Thoracic aorta (tissue), 2 donors: ENCODE data around the gene ING3. TPM values are rescaled to one million over a fixed set of nuclear protein-coding genes. Genes with fewer than 3 reads are reported as not detected.

ENCODE experiments used
- ATAC-seq: fragments of 150-250 bp; one replicate; pipeline ENCODE4 v1.8.0; 2017; ENCODE audit warnings: low read depth; ENCODE audit not compliant: insufficient number of reproducible peaks, low FRiP score
- DNase-seq: peaks from one replicate; pipeline ENCODE4 v3.0.0-alpha.2; 2020; ENCODE audit warnings: low spot score
- H3K27ac ChIP-seq, 2 donors: fragments of 200-600 bp; sonication (generic); 1 replicate in 1 of 2; 2 replicates in 1 of 2; pipeline ENCODE4 v1.5.1; 2016; ENCODE audit warnings: mild to moderate bottlenecking in 2 of 2, moderate library complexity in 2 of 2
- H3K27me3 ChIP-seq: fragments of 200-600 bp; sonication (generic); replicated peaks from 2 replicates; pipeline ENCODE4 v1.6.0; 2016; ENCODE audit warnings: mild to moderate bottlenecking; ENCODE audit not compliant: insufficient read depth
- H3K36me3 ChIP-seq: fragments of 200-600 bp; sonication (generic); one replicate; pipeline ENCODE4 v1.5.1; 2016
- H3K4me1 ChIP-seq, 2 donors: fragments of 200-600 bp; sonication (generic); 1 replicate in 1 of 2; 2 replicates in 1 of 2; pipeline versions ENCODE4 v1.5.1 to v1.6.0; 2016; ENCODE audit warnings: low read depth in 2 of 2, mild to moderate bottlenecking in 1 of 2; ENCODE audit not compliant: control insufficient read depth in 1 of 2
- H3K4me3 ChIP-seq: fragments of 200-600 bp; sonication (generic); 2 replicates; pipeline ENCODE4 v1.5.1; 2016; ENCODE audit warnings: mild to moderate bottlenecking
- H3K9me3 ChIP-seq: fragments of 200-600 bp; sonication (generic); 2 replicates; pipeline ENCODE4 v1.5.1; 2016
- CTCF ChIP-seq: fragments of 200-600 bp; sonication (generic); IDR thresholded peaks from one replicate; pipeline ENCODE4 v1.5.1; 2019; ENCODE audit warnings: antibody characterized with exemption
- total RNA-seq, 2 donors: library from RNA; depleted of rRNA; stranded (reverse); fragments of >200 nt; gene quantifications; one replicate each; pipeline versions ENCODE4 v1.1.0 to v1.2.3, GENCODE V29; 2016

Gene ING3
- total RNA-seq, 2 donors from 2014 or later: 12.3 to 21.2 TPM

GRCh38 chr7:120988591-120989256 lies 38.1 kb downstream of the ING3 start, which contains the start of gene CPED1:
TSS of gene CPED1 (plus strand) at chr7:120988711. CDS start at chr7:120989622, 911 bp downstream.
- Histone ChIP-seq H3K27ac (peak within 1 kb of the TSS; percentile 83 to 85), H3K36me3 (no peaks in the 10 kb centered on the region), H3K4me3 (peak within 1 kb of the TSS; percentile 77), H3K9me3 (no peaks in the 10 kb centered on the region), H3K27me3 (no peaks in the 10 kb centered on the region), H3K4me1 (peaks cover 9 to 19% of the 10 kb centered on the region in 2 donors)
- ATAC-seq (peak; percentile 53), DNase-seq (peak; percentile 43)
- TF ChIP-seq CTCF: no peak

- Histone ChIP-seq H3K27ac (peak overlapping the region; percentile 83 to 85), H3K36me3 (no peaks in the 10 kb centered on the region), H3K4me1 (peaks cover 13 to 27% of the 10 kb centered on the region in 2 donors), H3K9me3 (no peaks in the 10 kb centered on the region), H3K27me3 (no peaks in the 10 kb centered on the region), H3K4me3 (peak overlapping the region; percentile 77)
- TF ChIP-seq CTCF: no peak
- no peak for DNase-seq
- no peak for ATAC-seq
These were observed 39.0 kb downstream of the ING3 start for GRCh38 chr7:120989257-120990220.

DNA sequence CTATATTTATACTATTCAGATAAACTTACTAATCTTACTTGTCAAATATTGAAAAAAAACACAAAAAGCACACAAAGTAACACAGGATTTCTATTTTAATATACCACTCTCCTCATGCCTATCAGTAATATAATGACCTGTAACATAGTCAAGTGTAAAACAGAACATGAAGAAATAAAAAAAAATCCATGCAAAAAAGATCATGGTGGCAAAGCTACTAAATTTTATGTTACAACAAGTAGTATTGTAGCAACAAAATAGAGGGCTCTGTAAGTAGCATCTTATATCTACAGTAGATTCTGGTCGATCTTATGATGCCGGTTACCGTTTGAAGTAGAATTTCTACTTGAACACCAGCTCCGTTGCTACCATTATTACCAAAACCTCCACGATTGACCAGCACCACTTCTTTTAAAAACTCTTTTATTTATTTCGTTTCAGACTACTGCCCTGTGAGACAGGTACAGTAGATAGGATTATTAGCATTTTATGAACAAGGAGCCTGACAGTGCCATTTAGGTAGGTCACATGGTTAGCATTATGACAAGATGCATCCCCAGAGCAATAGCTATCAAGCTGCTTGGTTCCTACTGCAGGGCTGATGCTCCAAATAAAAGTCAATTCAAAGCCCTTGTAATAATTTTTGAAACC lies 40.0 kb downstream of the ING3 start:
- peaks cover 19 to 35% of the 10 kb centered on the region in 2 donors for H3K4me1 ChIP-seq
- peak overlapping the region; percentile 83 to 85 for H3K27ac ChIP-seq
- no peak for TF ChIP-seq CTCF
- peak overlapping the region; percentile 77 for H3K4me3 ChIP-seq
- no peaks in the 10 kb centered on the region for H3K27me3 ChIP-seq
- H3K36me3 ChIP-seq: no peaks in the 10 kb centered on the region
- DNase-seq: no peak
- no peaks in the 10 kb centered on the region for H3K9me3 ChIP-seq
- ATAC-seq: no peak

DNA sequence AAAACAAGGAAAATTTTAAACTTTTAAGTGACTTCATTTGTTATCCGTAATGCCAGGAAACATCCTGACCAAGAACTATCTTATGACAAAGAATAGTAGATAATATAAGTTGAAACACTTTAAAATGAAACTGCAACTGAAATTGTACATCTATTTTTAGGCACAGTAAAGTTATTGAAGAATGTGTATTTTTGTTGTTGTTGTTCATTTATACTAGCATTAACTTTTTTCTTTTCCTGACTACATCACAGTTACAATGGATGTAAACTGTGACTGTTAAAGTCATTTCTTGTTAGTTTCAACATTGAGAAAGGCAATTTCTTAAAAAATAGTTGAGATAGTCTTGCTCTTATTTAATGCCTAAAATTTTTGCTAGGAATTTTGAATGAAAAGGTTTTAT lies 40.6 kb downstream of the ING3 start:
- H3K4me3 ChIP-seq: peak overlapping the region; percentile 77
- peaks cover 21 to 40% of the 10 kb centered on the region in 2 donors for H3K4me1 ChIP-seq
- peak overlapping the region; percentile 83 to 85 for H3K27ac ChIP-seq

More for the DNA sequence above, 40.6 kb downstream of the ING3 start:
- TF ChIP-seq CTCF: no peak
- H3K27me3 ChIP-seq: no peaks in the 10 kb centered on the region
- ATAC-seq: no peak
- H3K9me3 ChIP-seq: no peaks in the 10 kb centered on the region
- H3K36me3 ChIP-seq: no peaks in the 10 kb centered on the region
- DNase-seq: no peak
